ENCODE results near the gene NOC2L.

The NOC2L gene

DNA sequence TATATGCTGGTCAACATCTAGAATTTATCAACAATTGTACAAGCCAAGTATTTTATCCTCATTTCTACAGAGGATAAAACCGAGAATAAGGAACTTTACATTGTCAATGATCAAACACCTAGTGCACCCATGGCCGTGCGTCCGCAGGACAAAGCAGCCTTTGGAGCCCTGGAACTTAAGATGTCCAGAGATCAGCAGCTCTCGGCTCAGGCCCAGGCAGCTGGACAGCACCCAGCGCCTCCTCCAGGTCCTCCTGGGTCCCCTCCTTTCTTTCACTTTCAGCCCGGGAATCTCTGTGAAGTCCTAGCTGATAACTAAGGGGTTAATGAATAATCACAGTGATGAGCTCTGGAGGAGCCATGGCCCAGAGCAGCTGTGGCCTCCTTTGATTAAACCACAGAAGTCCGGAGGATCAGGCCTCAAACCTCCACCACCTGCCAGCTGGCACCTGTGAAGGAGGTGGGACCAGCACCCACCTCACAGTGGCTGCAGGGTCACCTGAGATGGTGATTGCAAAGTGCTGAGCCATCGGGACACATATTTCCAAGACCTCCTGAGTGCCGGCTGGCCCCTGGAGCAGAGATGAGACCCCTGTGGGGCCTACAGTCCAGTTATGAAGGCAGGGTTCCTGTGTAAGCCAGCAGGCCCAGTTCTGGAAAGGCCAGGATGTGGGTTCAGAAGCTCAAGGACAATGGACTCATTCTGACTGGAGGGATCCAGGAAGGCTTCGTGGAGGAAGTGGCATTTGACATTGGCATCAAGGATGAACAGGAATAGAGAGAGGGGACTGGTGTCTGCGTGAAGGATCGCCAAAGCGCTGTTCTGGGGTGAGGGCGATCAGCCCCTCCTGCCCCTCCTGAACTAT, 46.9 kb downstream of the NOC2L start:
- TF ChIP-seq CTCF (IDR thresholded peaks at IDR 0.05; ENCODE audit: low read length), result no peak
- TF ChIP-seq EZH2 (IDR thresholded peaks at IDR 0.05; ENCODE audit: borderline replicate concordance, low read length), result no peak
- Histone ChIP-seq H3K9me3 (ENCODE audit: low read length) (no peaks in the 10 kb centered on the region), H3K4me1 (ENCODE audit: insufficient read depth, low read length, severe bottlenecking) (no peaks in the 10 kb centered on the region), H3K4me2 (ENCODE audit: low read length) (no peak overlapping the region), H3K4me3 (ENCODE audit: low read depth, low read length, poor library complexity, severe bottlenecking) (no peak overlapping the region), H3K27ac (ENCODE audit: low read depth, low read length, poor library complexity, severe bottlenecking) (no peak overlapping the region), H3K79me2 (ENCODE audit: insufficient read depth, low read length) (no peaks in the 10 kb centered on the region), H3K9ac (ENCODE audit: low read length) (no peak overlapping the region), H3F3A (ENCODE audit: insufficient read depth, low read length) (no peaks in the 10 kb centered on the region), H3K36me3 (ENCODE audit: insufficient read depth, low read length) (no peaks in the 10 kb centered on the region), H2AFZ (ENCODE audit: low read length) (no peak overlapping the region), H4K20me1 (ENCODE audit: insufficient read depth, low read length) (no peaks in the 10 kb centered on the region), H3K27me3 (ENCODE audit: insufficient read depth, low read length) (peaks cover 3% of the 10 kb centered on the region), H3K9me2 (ENCODE audit: low read depth, low read length) (no peaks in the 10 kb centered on the region)

DNA sequence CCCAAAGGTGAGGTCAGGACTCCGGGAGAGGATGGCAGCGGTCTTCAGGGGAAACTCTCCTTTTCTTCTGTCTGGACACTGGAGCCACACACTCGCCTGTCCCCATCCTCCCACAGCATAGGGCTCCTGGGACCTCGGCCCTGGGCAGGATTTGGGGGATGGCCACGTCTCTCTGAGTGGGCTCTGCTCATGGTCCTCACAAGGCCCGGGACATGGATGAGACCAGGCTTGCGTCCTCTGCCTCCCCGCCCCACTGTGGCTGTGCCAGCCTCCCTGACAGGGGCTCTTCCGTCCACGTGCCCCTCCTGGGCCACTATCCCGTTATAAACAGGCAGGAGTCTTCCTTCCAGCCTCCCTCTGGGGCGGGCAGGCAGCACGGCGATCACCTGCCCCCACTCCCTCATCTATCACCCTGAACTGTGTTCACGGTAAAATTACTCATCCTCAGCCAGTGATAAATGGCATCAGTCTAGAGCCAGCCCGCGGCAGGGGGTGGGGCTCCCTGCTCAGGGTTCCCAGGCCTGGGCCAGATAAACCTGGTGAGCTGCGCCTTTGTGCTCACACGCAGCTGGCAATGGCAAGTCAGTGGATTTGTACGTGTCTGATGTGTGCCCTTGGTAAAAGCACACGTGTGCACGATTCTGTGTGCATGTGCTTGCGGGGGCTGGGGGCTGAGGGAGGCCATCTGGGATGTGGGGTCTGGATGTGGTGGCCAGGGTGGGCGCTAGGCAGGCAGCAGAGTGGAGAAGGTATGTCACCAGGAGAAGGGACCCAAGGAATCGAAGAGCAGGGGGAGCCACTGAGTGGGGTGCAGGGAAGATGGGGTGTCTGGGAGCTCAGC, 48.0 kb downstream of the NOC2L start:
- Histone ChIP-seq H3K79me2 (ENCODE audit: insufficient read depth, low read length) (no peaks in the 10 kb centered on the region), H3F3A (ENCODE audit: insufficient read depth, low read length) (no peaks in the 10 kb centered on the region), H3K9me3 (ENCODE audit: low read length) (no peaks in the 10 kb centered on the region), H2AFZ (ENCODE audit: low read length) (no peak overlapping the region), H3K9ac (ENCODE audit: low read length) (no peak overlapping the region), H3K9me2 (ENCODE audit: low read depth, low read length) (no peaks in the 10 kb centered on the region), H3K27ac (ENCODE audit: low read depth, low read length, poor library complexity, severe bottlenecking) (no peak overlapping the region), H3K4me3 (ENCODE audit: low read depth, low read length, poor library complexity, severe bottlenecking) (no peak overlapping the region), H3K4me2 (ENCODE audit: low read length) (no peak overlapping the region), H4K20me1 (ENCODE audit: insufficient read depth, low read length) (no peaks in the 10 kb centered on the region), H3K4me1 (ENCODE audit: insufficient read depth, low read length, severe bottlenecking) (no peaks in the 10 kb centered on the region), H3K36me3 (ENCODE audit: insufficient read depth, low read length) (no peaks in the 10 kb centered on the region), H3K27me3 (ENCODE audit: insufficient read depth, low read length) (no peaks in the 10 kb centered on the region)
- TF ChIP-seq CTCF (IDR thresholded peaks at IDR 0.05; ENCODE audit: low read length) (no peak), EZH2 (IDR thresholded peaks at IDR 0.05; ENCODE audit: borderline replicate concordance, low read length) (no peak)

DNA sequence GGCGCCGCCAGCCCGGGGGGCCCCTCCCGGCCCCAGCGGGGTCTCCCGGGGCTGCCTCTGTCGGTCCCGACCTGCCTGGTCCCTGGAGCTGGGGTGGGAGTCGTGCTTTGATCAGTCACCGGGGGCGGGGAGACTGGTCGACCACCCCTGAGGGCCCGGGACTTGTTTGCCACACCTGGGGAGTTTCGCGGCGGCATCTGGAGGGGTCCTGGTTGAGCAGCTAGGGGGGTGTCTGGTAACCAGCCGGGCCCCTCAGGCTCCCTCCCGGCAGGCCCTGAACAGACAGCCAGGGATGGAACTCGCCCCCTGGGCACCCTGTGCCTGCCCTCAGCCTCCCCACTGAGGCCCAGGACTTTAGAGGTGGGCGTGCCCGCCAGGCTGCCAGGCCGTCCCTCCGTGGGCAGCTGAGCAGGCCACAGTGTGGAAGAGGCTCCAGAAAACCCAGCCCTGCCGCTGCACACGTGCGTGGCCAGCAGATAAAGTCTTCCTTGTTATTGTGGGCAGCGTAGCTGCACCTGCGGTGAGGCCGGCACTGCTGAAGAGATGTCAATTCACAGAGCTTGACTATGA, 48.7 kb downstream of the NOC2L start:
- Histone ChIP-seq H3K27me3 (ENCODE audit: insufficient read depth, low read length) (peaks cover 4% of the 10 kb centered on the region; the same call in 1 of the 2 replicates), H3K36me3 (ENCODE audit: insufficient read depth, low read length) (no peaks in the 10 kb centered on the region), H3K79me2 (ENCODE audit: insufficient read depth, low read length) (no peaks in the 10 kb centered on the region), H3K9ac (ENCODE audit: low read length) (no peak overlapping the region), H3F3A (ENCODE audit: insufficient read depth, low read length) (no peaks in the 10 kb centered on the region), H3K9me2 (ENCODE audit: low read depth, low read length) (no peaks in the 10 kb centered on the region), H3K4me3 (ENCODE audit: low read depth, low read length, poor library complexity, severe bottlenecking) (no peak overlapping the region), H3K27ac (ENCODE audit: low read depth, low read length, poor library complexity, severe bottlenecking) (no peak overlapping the region), H3K4me1 (ENCODE audit: insufficient read depth, low read length, severe bottlenecking) (peaks cover 2% of the 10 kb centered on the region), H3K4me2 (ENCODE audit: low read length) (no peak overlapping the region), H4K20me1 (ENCODE audit: insufficient read depth, low read length) (no peaks in the 10 kb centered on the region), H3K9me3 (ENCODE audit: low read length) (no peaks in the 10 kb centered on the region), H2AFZ (ENCODE audit: low read length) (no peak overlapping the region)
- TF ChIP-seq EZH2 (IDR thresholded peaks at IDR 0.05; ENCODE audit: borderline replicate concordance, low read length) (no peak), CTCF (IDR thresholded peaks at IDR 0.05; ENCODE audit: low read length) (no peak)

All from OCI-LY1 (cell line).